Tongue (tissue), 2 donors: Measurements from ENCODE around the gene BCAM. TPM values are rescaled to one million over a fixed set of nuclear protein-coding genes. Genes with fewer than 3 reads are reported as not detected.
"Not testable (repeated sequence)": the region's sequence is repeated elsewhere in the genome, so short reads cannot be mapped to it uniquely, and the experiment has no call there.

Experiments used
- DNase-seq: peaks from one replicate; pipeline ENCODE4 v3.0.0-alpha.2; 2015
- total RNA-seq: library from RNA; depleted of rRNA; stranded (reverse); fragments of >200 nt; gene quantifications from one replicate; pipeline ENCODE4 v1.2.3, GENCODE V29; 2014

The BCAM gene
- total RNA-seq, 1 donor from 2014 or later = 188 TPM

DNA sequence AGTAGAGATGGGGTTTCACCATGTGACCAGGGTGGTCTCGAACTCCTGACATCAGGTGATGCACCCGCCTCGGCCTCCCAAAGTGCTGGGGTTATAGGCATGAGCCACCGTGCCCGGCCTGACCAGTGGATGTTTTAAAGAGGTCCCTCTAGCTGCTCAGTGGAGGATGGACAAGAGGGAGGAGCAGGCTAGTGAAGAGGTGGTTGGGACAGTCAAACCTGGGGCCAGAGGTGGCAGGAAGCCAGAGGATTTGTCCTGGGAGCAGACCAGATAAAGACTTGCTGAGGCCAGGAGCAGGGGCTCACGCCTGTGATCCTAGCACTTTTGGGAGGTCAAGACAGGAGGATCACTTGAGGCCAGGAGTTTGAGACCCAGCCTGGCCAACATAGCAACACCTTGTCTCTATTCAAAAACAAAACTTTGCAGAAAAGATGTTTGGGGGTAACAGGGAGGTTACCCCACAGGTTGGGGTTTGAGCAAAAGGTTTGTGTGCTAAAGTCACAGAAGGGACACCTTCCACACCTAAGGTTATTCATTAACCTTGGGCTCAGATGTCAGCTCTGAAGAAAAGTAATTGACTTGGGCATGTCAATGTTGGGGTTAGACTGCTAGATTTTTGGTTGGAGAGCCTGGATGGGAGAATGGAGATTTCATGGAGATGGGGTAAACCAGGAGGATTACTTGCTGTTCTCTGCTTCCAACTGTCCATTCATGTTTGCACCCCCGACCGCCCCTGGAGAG, 9.0 kb downstream of the BCAM start:
- no peak for DNase-seq

GRCh38 chr19:44818466-44819031, 9.6 kb downstream of the BCAM start:
- no peak for DNase-seq

DNA sequence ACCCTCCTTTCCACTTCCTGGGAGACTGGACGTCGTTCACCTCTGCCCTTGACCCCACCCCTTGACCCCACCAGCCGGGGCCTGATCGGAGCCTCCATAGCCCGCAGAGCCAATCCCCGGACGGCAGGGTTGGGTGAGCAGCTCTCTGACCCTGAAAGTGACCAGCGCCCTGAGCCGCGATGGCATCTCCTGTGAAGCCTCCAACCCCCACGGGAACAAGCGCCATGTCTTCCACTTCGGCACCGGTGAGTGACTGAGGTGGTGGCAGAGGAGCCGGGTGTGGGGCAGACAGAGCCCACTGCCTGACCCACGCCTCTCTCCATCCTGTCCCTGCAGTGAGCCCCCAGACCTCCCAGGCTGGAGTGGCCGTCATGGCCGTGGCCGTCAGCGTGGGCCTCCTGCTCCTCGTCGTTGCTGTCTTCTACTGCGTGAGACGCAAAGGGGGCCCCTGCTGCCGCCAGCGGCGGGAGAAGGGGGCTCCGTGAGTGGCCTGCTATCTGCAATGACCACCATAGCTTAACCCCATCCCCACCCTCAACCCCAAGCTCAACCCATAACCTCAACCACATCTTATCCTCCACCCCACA, 10.4 kb downstream of the BCAM start:
- DNase-seq = no peak

DNA sequence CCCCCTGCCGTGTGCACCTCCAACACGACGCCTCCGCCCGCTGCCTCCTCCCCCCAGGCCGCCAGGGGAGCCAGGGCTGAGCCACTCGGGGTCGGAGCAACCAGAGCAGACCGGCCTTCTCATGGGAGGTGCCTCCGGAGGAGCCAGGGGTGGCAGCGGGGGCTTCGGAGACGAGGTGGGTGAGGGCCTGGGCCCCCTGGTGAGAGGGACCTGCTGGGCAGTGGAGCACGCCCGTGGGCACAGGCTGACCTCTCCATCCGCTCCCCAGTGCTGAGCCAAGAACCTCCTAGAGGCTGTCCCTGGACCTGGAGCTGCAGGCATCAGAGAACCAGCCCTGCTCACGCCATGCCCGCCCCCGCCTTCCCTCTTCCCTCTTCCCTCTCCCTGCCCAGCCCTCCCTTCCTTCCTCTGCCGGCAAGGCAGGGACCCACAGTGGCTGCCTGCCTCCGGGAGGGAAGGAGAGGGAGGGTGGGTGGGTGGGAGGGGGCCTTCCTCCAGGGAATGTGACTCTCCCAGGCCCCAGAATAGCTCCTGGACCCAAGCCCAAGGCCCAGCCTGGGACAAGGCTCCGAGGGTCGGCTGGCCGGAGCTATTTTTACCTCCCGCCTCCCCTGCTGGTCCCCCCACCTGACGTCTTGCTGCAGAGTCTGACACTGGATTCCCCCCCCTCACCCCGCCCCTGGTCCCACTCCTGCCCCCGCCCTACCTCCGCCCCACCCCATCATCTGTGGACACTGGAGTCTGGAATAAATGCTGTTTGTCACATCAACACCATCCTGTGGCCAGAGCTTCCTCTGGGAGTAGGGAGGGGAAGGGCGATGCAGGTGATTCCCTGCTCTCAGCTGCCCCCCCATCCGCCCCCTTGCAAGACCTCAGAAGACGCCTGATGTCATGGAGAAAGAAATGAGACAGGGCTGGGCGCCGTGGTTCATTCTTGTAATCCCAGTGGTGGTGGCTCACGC, 12.0 kb downstream of the BCAM start:
- peak; percentile 86 for DNase-seq

GRCh38 chr19:44822177-44822576, 13.3 kb downstream of the BCAM start:
- DNase-seq = no peak

GRCh38 chr19:44822670-44823372, 13.9 kb downstream of the BCAM start:
- no peak for DNase-seq

GRCh38 chr19:44823373-44823698, 14.4 kb downstream of the BCAM start:
- DNase-seq = peak; percentile 14

DNA sequence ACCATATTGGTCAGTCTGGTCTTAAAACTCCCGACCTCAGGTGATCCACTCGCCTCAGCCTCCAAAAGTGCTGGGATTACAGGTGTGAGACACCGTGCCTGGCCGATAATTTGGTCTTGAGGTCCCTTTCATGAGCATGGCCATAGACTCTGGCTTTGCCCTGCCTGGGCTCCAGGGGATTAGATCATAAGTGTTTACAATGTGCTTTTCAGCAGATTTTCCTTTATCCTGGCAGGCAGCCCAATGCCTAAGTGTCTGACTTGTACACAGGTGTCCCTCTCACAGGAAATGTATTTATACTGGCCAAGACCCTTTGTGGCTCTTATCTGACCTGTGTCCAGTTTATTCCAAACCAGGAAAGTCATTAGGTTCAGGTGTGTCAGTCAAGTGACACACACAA, 15.9 kb downstream of the BCAM start:
- peak; percentile 14 for DNase-seq

- not testable (repeated sequence) for DNase-seq
Observed at GRCh38 chr19:44832875-44833274, 24.0 kb downstream of the BCAM start.

- not testable (repeated sequence) for DNase-seq
Observed at GRCh38 chr19:44834399-44834798, 25.5 kb downstream of the BCAM start.

DNA sequence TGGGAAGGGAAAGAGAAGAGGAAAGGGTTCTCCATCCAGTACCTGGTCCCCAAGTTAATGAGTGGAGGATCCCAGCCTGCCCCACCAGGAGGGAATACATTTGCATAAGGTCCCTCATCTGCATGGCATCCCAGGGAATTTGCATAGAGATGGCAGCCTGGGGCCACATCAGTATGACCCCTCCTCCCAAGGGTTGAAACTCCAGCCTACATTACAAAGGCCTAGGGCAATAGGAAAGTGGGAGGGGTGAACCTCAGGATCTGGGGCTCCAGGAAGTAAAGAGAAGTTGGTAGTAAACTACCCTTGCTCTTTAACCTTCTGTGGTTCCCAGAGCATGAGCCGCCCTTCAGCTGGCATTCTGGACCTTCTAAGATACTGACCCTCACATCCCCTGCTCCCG, 30.4 kb downstream of the BCAM start:
- no peak for DNase-seq

GRCh38 chr19:44840811-44841210, 31.9 kb downstream of the BCAM start:
- DNase-seq = no peak

DNA sequence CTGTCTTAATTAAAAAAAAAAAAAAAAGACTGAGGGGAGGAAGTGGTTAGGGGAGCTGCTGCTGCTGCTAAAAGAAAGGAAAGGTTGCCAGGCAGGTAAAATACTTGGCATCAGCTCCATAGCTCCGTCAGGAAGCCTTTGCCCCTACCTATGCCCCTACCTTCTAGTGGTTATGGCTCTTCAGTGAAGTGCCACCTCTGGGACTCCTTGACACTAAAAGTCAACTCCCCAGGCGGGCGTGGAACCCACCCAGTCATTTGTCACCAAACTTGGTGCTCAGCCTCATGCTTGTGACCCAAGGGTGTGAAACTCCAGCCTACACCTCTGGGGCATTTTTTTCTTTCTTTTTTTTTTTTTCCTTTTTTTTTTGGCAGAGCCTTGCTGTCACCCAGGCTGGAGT, 32.3 kb downstream of the BCAM start:
- no peak for DNase-seq

GRCh38 chr19:44845286-44845611, 36.3 kb downstream of the BCAM start:
- DNase-seq = no peak

GRCh38 chr19:44845612-44846454, 36.9 kb downstream of the BCAM start, which contains the start of gene NECTIN2:
NECTIN2 (plus strand) TSS chr19:44846297; CDS start chr19:44846526, 229 bp downstream.
- peak; percentile 99 for DNase-seq

DNA sequence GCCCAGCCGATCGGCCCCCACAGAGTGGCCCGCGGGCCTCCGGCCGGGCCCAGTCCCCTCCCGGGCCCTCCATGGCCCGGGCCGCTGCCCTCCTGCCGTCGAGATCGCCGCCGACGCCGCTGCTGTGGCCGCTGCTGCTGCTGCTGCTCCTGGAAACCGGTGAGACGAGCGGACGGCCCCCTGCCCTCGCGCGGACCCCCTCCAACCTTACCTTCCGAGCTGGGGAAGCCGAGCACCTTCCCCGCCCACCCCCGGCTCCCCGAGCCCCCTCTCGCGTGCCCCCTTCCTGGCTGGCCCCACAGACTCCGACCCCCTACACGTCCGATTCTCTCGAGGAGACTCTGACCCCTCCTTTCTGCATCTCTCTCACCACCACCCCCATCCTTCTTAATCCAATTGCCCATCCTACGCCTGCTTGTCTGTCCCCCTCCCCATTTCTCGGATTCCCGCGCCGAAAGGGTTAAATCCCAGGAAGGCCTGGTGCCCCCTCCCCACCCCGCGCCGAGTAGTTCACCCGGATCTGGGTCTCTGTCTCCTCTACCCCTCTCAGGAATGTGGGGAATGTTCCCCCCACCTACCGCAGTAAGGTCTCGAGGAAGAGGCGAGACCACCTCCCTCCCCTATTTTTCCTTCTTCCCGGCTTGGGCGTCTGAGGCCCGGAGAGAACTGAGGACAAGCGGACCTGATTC, 37.7 kb downstream of the BCAM start:
- DNase-seq = peak; percentile 65

DNA sequence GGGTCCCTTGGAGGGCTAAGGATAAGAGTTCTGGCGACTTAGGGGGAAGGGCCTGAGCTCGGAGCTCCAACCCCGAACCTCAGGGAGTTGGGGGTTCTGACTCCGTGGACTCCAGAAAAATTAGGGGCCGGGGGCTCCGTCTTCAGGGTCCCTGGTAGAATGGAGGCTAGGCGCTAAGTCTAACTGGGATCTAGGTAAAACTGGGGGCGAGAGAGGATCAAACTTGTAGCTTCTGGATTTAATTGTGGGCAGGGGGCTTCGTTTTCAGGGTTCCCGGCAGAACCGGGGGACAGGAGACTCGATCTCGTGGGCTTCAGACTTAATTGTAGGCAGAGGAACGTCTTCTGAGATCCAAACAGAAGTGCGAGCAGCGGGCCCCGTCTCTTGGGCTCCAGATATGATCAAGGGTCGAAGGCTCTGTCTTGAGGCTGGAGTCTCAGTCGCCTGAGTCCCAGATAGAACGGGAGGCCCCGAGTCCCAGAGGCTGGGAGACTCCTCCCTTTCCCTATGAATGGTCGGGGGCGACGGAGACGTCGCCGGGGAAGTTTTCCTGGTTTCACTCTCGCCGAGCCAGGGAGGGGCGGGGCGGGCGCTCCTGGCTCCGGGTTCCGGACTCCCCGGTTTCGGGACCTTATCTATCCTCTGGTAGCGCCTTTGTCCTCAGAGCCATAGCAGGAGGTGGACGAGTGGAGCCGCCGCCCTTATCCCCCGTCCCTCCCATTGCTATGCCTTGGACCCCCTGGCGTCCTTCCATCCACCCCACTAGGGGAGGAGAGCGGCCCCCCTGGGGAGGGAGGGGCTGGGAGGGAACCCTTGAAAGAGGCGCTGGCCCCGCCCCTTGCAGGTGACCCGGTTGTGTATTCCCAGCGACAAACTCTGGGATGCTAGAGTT, 38.5 kb downstream of the BCAM start:
- DNase-seq = peak; percentile 76

DNA sequence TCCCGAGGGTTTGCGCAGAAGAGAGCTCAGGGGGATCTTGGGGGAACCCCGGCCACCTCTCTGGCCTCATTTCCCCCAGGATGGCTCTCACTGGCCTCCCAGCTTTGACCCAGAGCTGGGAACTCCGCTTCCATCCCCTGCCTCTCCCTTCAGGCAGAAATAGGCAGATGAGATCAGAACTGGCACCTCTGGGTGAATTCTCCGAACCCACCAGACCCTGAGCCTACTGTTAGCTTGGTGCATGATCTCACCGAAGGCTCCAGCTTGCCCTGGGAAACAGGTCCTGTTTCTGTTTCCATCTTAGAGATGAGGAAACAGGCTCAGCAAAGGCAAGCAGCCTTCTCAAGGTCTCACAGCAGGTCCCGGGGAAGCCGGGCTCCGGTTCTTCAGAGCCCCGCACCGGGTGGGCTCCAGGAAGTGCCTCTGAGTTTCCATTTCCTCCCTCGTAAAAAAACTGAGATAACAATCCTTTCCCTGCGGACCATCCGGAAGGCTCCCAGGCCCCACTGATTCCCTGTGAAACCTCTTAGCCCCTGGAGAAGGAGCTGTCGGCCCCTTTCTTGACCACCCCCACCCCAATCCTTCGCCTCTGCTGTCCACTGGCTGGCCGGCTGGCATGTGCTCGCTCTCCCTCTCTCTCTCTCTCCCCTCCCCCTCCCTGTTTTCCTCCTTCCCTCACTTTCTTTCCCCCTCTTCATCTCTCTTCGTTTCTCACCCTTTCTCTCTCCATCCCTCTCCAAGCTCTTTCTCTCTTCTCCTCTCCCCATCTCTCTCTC, 39.3 kb downstream of the BCAM start:
- DNase-seq = peak; percentile 53
